Pulmonary artery endothelial cell (primary cell): ENCODE results near the gene FUT3. TPM values are rescaled to one million over a fixed set of nuclear protein-coding genes. Genes with fewer than 3 reads are reported as not detected.
"Not testable (repeated sequence)": the region's sequence is repeated elsewhere in the genome, so short reads cannot be mapped to it uniquely, and the experiment has no call there.

Experiments used
- DNase-seq: peaks from one replicate; pipeline ENCODE4 v3.0.0-alpha.2; 2011; ENCODE audit warnings: low read depth, low spot score
- total RNA-seq: library from RNA; depleted of rRNA; stranded (reverse); fragments of >200 nt; gene quantifications from 2 replicates; pipeline ENCODE4 v1.2.3, GENCODE V29; 2014

The FUT3 gene
- total RNA-seq = not detected in 2 replicates

GRCh38 chr19:5851302-5851701 lies at the start of gene FUT3:
Gene FUT3 (minus strand): TSS chr19:5851449.
- no peak for DNase-seq

GRCh38 chr19:5900976-5901375 lies 49.7 kb upstream of the FUT3 start:
- no peak for DNase-seq

- no peak for DNase-seq
These were observed 48.7 kb upstream of the FUT3 start for GRCh38 chr19:5899728-5900526.

GRCh38 chr19:5897189-5897969 lies 46.1 kb upstream of the FUT3 start:
- no peak for DNase-seq

- DNase-seq = no peak
These were observed 45.3 kb upstream of the FUT3 start for GRCh38 chr19:5896365-5897076.

GRCh38 chr19:5895890-5896289 lies 44.6 kb upstream of the FUT3 start:
- no peak for DNase-seq

GRCh38 chr19:5895409-5895808 lies 44.2 kb upstream of the FUT3 start:
- DNase-seq = no peak

- DNase-seq = no peak
These were observed 43.6 kb upstream of the FUT3 start for GRCh38 chr19:5894704-5895349.

- peak; percentile 15 for DNase-seq
These were observed 42.9 kb upstream of the FUT3 start for GRCh38 chr19:5893907-5894703.

GRCh38 chr19:5893296-5893903 lies 42.2 kb upstream of the FUT3 start:
- no peak for DNase-seq

GRCh38 chr19:5892772-5893275 lies 41.6 kb upstream of the FUT3 start:
- no peak for DNase-seq

- DNase-seq = no peak
These were observed 40.9 kb upstream of the FUT3 start for GRCh38 chr19:5891938-5892771.

- no peak for DNase-seq
These were observed 40.3 kb upstream of the FUT3 start for GRCh38 chr19:5891572-5891937.

GRCh38 chr19:5890099-5890498 lies 38.9 kb upstream of the FUT3 start:
- DNase-seq = no peak

GRCh38 chr19:5889288-5889971 lies 38.2 kb upstream of the FUT3 start:
- DNase-seq = no peak

GRCh38 chr19:5884065-5884811 lies 33.0 kb upstream of the FUT3 start:
- DNase-seq = not testable (repeated sequence)

- DNase-seq = not testable (repeated sequence)
These were observed 32.1 kb upstream of the FUT3 start for GRCh38 chr19:5883157-5883873.
